ENCODE data around the gene CEP120.
"Not testable (repeated sequence)": the region's sequence is repeated elsewhere in the genome, so short reads cannot be mapped to it uniquely, and the experiment has no call there.

Gene CEP120

GRCh38 chr5:123371575-123372179 is 51.5 kb downstream of the CEP120 start:
- DNase-seq = peak; percentile 42

GRCh38 chr5:123369371-123369968 is 53.7 kb downstream of the CEP120 start:
- DNase-seq = no peak

- peak; percentile 3 for DNase-seq
Observed at GRCh38 chr5:123367739-123368138, 55.5 kb downstream of the CEP120 start.

- no peak for DNase-seq
Observed at GRCh38 chr5:123365156-123365555, 58.0 kb downstream of the CEP120 start.

- DNase-seq = no peak
Observed at GRCh38 chr5:123364441-123365155, 58.6 kb downstream of the CEP120 start.

- DNase-seq = no peak
Observed at GRCh38 chr5:123360910-123361309, 62.3 kb downstream of the CEP120 start.

GRCh38 chr5:123360201-123360571 is 63.0 kb downstream of the CEP120 start:
- no peak for DNase-seq

GRCh38 chr5:123359454-123360200 is 63.6 kb downstream of the CEP120 start:
- DNase-seq = no peak

- no peak for DNase-seq
Observed at GRCh38 chr5:123358751-123359150, 64.5 kb downstream of the CEP120 start.

- no peak for DNase-seq
Observed at GRCh38 chr5:123358304-123358703, 64.9 kb downstream of the CEP120 start.

- DNase-seq = no peak
Observed at GRCh38 chr5:123351820-123352219, 71.4 kb downstream of the CEP120 start.

- DNase-seq = no peak
Observed at GRCh38 chr5:123351240-123351639, 72.0 kb downstream of the CEP120 start.

- no peak for DNase-seq
Observed at GRCh38 chr5:123350742-123351141, 72.5 kb downstream of the CEP120 start.

- DNase-seq = peak; percentile 12
Observed at GRCh38 chr5:123344816-123345426, 78.3 kb downstream of the CEP120 start.

- DNase-seq = no peak
Observed at GRCh38 chr5:123340928-123341327, 82.3 kb downstream of the CEP120 start.

- DNase-seq = not testable (repeated sequence)
Observed at GRCh38 chr5:123308377-123308776, 114.8 kb downstream of the CEP120 start.

GRCh38 chr5:123305751-123306150 is 117.5 kb downstream of the CEP120 start:
- DNase-seq = no peak

GRCh38 chr5:123304777-123305316 is 118.4 kb downstream of the CEP120 start:
- no peak for DNase-seq

GRCh38 chr5:123303802-123304201 is 119.4 kb downstream of the CEP120 start:
- DNase-seq = no peak

GRCh38 chr5:123300266-123300665 is 122.9 kb downstream of the CEP120 start:
- DNase-seq = no peak

GRCh38 chr5:123299136-123299535 is 124.1 kb downstream of the CEP120 start:
- DNase-seq = no peak

GRCh38 chr5:123298335-123299030 is 124.7 kb downstream of the CEP120 start:
- DNase-seq = no peak
